ENCODE results near the gene CATSPERZ. TPM values are rescaled to one million over a fixed set of nuclear protein-coding genes. Genes with fewer than 3 reads are reported as not detected.
A peak's percentile ranks its signal among the peaks of the same experiment; 100 is the strongest.

CATSPERZ gene
- total and polyA plus RNA-seq, 2 of the 13 experiments (the other 11 are each of a cell fraction or from before 2014, with no cell fraction given) = 0.22 to 0.48 TPM

DNA sequence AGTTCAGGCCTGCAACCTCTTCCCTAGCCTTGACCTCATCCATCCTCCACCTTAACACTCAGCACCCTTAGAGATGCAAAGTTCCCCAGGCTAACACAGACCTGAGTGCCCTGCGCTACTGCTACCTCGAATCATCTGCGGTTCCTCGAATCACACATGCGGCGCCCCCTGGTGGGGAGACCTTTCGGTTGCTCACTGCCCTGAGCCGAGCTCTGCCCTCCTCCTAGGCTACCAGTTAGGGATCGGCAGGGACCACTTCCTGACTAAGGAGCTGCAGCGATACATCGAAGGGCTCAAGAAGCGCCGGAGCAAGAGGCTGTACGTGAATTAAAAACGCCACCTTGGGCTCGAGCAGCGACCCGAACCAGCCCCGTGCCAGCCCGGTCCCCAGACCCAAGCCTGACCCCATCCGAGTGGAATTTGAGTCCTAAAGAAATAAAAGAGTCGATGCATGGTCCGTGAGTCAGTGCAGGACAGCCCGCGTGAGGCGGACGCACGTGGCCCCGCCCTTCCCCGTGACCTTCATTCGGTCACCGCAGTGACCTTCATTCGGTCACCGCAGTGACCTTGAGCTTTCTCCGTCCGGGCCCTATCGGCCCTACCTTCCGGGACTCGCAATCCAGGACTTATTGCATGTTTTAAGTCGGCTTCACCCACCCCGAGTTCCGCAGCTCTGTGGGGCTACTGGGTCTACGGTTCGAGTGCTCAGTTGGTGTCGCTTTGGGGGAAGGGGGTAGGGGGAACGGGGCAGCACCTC lies 4.3 kb downstream of the CATSPERZ start (continued):
- TF ChIP-seq, protein P1, sequence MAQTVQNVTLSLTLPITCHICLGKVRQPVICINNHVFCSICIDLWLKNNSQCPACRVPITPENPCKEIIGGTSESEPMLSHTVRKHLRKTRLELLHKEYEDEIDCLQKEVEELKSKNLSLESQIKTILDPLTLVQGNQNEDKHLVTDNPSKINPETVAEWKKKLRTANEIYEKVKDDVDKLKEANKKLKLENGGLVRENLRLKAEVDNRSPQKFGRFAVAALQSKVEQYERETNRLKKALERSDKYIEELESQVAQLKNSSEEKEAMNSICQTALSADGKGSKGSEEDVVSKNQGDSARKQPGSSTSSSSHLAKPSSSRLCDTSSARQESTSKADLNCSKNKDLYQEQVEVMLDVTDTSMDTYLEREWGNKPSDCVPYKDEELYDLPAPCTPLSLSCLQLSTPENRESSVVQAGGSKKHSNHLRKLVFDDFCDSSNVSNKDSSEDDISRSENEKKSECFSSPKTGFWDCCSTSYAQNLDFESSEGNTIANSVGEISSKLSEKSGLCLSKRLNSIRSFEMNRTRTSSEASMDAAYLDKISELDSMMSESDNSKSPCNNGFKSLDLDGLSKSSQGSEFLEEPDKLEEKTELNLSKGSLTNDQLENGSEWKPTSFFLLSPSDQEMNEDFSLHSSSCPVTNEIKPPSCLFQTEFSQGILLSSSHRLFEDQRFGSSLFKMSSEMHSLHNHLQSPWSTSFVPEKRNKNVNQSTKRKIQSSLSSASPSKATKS (CRISPR knock-in tag; IDR thresholded peaks at IDR 0.05) = no peak
- TF ChIP-seq RFX5 (IDR thresholded peaks at IDR 0.05; ENCODE audit: low read depth, low read length) = no peak
- TF ChIP-seq, protein P2, sequence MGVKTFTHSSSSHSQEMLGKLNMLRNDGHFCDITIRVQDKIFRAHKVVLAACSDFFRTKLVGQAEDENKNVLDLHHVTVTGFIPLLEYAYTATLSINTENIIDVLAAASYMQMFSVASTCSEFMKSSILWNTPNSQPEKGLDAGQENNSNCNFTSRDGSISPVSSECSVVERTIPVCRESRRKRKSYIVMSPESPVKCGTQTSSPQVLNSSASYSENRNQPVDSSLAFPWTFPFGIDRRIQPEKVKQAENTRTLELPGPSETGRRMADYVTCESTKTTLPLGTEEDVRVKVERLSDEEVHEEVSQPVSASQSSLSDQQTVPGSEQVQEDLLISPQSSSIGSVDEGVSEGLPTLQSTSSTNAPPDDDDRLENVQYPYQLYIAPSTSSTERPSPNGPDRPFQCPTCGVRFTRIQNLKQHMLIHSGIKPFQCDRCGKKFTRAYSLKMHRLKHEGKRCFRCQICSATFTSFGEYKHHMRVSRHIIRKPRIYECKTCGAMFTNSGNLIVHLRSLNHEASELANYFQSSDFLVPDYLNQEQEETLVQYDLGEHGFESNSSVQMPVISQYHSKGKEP (CRISPR knock-in tag; IDR thresholded peaks at IDR 0.05) = no peak
- TF ChIP-seq FOXJ3 (CRISPR knock-in tag; IDR thresholded peaks at IDR 0.05; ENCODE audit: borderline replicate concordance) = peak; percentile 32; the same call in 1 of the 2 replicates
- TF ChIP-seq, protein P3, sequence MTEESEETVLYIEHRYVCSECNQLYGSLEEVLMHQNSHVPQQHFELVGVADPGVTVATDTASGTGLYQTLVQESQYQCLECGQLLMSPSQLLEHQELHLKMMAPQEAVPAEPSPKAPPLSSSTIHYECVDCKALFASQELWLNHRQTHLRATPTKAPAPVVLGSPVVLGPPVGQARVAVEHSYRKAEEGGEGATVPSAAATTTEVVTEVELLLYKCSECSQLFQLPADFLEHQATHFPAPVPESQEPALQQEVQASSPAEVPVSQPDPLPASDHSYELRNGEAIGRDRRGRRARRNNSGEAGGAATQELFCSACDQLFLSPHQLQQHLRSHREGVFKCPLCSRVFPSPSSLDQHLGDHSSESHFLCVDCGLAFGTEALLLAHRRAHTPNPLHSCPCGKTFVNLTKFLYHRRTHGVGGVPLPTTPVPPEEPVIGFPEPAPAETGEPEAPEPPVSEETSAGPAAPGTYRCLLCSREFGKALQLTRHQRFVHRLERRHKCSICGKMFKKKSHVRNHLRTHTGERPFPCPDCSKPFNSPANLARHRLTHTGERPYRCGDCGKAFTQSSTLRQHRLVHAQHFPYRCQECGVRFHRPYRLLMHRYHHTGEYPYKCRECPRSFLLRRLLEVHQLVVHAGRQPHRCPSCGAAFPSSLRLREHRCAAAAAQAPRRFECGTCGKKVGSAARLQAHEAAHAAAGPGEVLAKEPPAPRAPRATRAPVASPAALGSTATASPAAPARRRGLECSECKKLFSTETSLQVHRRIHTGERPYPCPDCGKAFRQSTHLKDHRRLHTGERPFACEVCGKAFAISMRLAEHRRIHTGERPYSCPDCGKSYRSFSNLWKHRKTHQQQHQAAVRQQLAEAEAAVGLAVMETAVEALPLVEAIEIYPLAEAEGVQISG (CRISPR knock-in tag; IDR thresholded peaks at IDR 0.05) = peak; percentile 55; the same call in 1 of the 2 replicates
- no peak for TF ChIP-seq NCOA1 (CRISPR knock-in tag; IDR thresholded peaks at IDR 0.05)
- no peak for TF ChIP-seq SOX6 (IDR thresholded peaks at IDR 0.05)
- peak; percentile 42 for TF ChIP-seq SOX6 (CRISPR knock-in tag; IDR thresholded peaks at IDR 0.05)
- TF ChIP-seq ZNF446 (CRISPR knock-in tag; IDR thresholded peaks at IDR 0.05) = peak; percentile 41; the same call in 1 of the 2 replicates
- peak; percentile 49; the same call in 1 of the 2 replicates for TF ChIP-seq ZNF709 (CRISPR knock-in tag; IDR thresholded peaks at IDR 0.05)
- TF ChIP-seq MYNN (CRISPR knock-in tag; IDR thresholded peaks at IDR 0.05; ENCODE audit: low read depth) = no peak
- TF ChIP-seq ZBTB42 (CRISPR knock-in tag; IDR thresholded peaks at IDR 0.05) = no peak; the same call in 1 of the 2 replicates
- TF ChIP-seq ZNF441 (CRISPR knock-in tag; IDR thresholded peaks at IDR 0.05; ENCODE audit: borderline replicate concordance) = no peak
- TF ChIP-seq MAF1 (CRISPR knock-in tag; IDR thresholded peaks at IDR 0.05; ENCODE audit: borderline replicate concordance) = peak; percentile 78
- TF ChIP-seq GTF3A (CRISPR knock-in tag; conservative IDR thresholded peaks at IDR 0.05) = no peak
- TF ChIP-seq POLR2AphosphoS2 (IDR thresholded peaks at IDR 0.05; ENCODE audit: low read depth, low read length) = no peak
- TF ChIP-seq ZNF230 (CRISPR knock-in tag; IDR thresholded peaks at IDR 0.05) = no peak
- TF ChIP-seq ZSCAN20 (CRISPR knock-in tag; IDR thresholded peaks at IDR 0.05; ENCODE audit: borderline replicate concordance) = 0 out of 2 replicates have a peak, but pooled peaks have one; percentile 46
- TF ChIP-seq ETV6 (CRISPR knock-in tag; conservative IDR thresholded peaks at IDR 0.05) = peak; percentile 77; the same call in 1 of the 2 replicates
- no peak for TF ChIP-seq SYNCRIP (IDR thresholded peaks at IDR 0.05; ENCODE audit: insufficient read depth, low read depth, low read length)
- no peak for TF ChIP-seq ZBTB33 (CRISPR knock-in tag; IDR thresholded peaks at IDR 0.05)

All from HepG2 (cell line).